GM23338 (cell line): Measurements from ENCODE around the gene DEK. TPM values are rescaled to one million over a fixed set of nuclear protein-coding genes. Genes with fewer than 3 reads are reported as not detected.
A peak's percentile ranks its signal among the peaks of the same experiment; 100 is the strongest.

Source experiments
- ATAC-seq: fragments of 200-7000 bp; cut with Tn5 transposase; 3 replicates; pipeline ENCODE4 v1.9.1; 2020
- DNase-seq: peaks from one replicate; pipeline ENCODE4 v3.0.0-alpha.2; 2015; ENCODE audit warnings: low spot score
- H2AFZ ChIP-seq: fragments of 200-600 bp; sonication (generic); 2 replicates; pipeline ENCODE4 v1.8.0; 2016; ENCODE audit warnings: antibody characterized with exemption, mild to moderate bottlenecking, moderate library complexity
- H3F3A ChIP-seq: fragments of 200-600 bp; sonication (generic); replicated peaks from 2 replicates; pipeline ENCODE4 v1.8.0; 2017; ENCODE audit warnings: antibody characterized with exemption, mixed run types, low read depth
- H3K27ac ChIP-seq: fragments of 200-600 bp; sonication (generic); 2 replicates; pipeline ENCODE4 v1.6.1; 2016; ENCODE audit warnings: low read depth
- H3K27me3 ChIP-seq: fragments of 200-600 bp; sonication (generic); 2 replicates; pipeline ENCODE4 v1.8.0; 2016; ENCODE audit warnings: mild to moderate bottlenecking, mixed run types, moderate library complexity; ENCODE audit not compliant: insufficient read depth
- H3K36me3 ChIP-seq: fragments of 200-600 bp; sonication (generic); 2 replicates; pipeline ENCODE4 v1.8.0; 2016; ENCODE audit warnings: mild to moderate bottlenecking; ENCODE audit not compliant: insufficient read depth
- H3K4me1 ChIP-seq: fragments of 200-600 bp; sonication (generic); 2 replicates; pipeline ENCODE4 v1.8.0; 2016; ENCODE audit warnings: mild to moderate bottlenecking, moderate library complexity; ENCODE audit not compliant: insufficient read depth
- H3K4me2 ChIP-seq: fragments of 200-600 bp; sonication (generic); 2 replicates; pipeline ENCODE4 v1.7.1; 2017; ENCODE audit warnings: mixed run types
- H3K4me3 ChIP-seq: fragments of 200-600 bp; sonication (generic); 2 replicates; pipeline ENCODE4 v1.6.1; 2016; ENCODE audit warnings: mixed run types
- H3K79me2 ChIP-seq: fragments of 200-600 bp; sonication (generic); replicated peaks from 2 replicates; pipeline ENCODE4 v1.8.0; 2017; ENCODE audit warnings: mild to moderate bottlenecking; ENCODE audit not compliant: insufficient read depth
- H3K9me2 ChIP-seq: fragments of 200-600 bp; sonication (generic); 2 replicates; pipeline ENCODE4 v1.8.0; 2017; ENCODE audit not compliant: insufficient read depth
- H4K20me1 ChIP-seq: fragments of 200-600 bp; sonication (generic); replicated peaks from 2 replicates; pipeline ENCODE4 v1.8.0; 2017; ENCODE audit warnings: mild to moderate bottlenecking; ENCODE audit not compliant: insufficient read depth
- H3K27ac Mint-ChIP-seq: 2 replicates; pipeline ENCODE4 v1.8.0; 2020; ENCODE audit warnings: inconsistent platforms, mild to moderate bottlenecking, moderate library complexity, mixed read lengths
- H3K27me3 Mint-ChIP-seq: 3 replicates; pipeline ENCODE4 v1.8.0; 2022; ENCODE audit warnings: low read depth, mild to moderate bottlenecking, moderate library complexity, mixed read lengths, inconsistent platforms; ENCODE audit not compliant: insufficient read depth, poor library complexity
- H3K36me3 Mint-ChIP-seq: 3 replicates; pipeline ENCODE4 v1.8.0; 2021; ENCODE audit warnings: low read depth, mild to moderate bottlenecking, inconsistent platforms, moderate library complexity, mixed read lengths
- H3K4me1 Mint-ChIP-seq: 3 replicates; pipeline ENCODE4 v1.8.0; 2020; ENCODE audit warnings: mild to moderate bottlenecking, inconsistent platforms, mixed read lengths
- H3K4me3 Mint-ChIP-seq: 3 replicates; pipeline ENCODE4 v1.8.0; 2021; ENCODE audit warnings: moderate library complexity, mild to moderate bottlenecking, inconsistent platforms, mixed read lengths
- H3K9me3 Mint-ChIP-seq: 3 replicates; pipeline ENCODE4 v1.8.0; 2020; ENCODE audit warnings: moderate library complexity, mild to moderate bottlenecking, inconsistent platforms, mixed read lengths
- CREB1 ChIP-seq: fragments of 250-450 bp; sonication (Bioruptor Pico); IDR thresholded peaks from 2 replicates; pipeline ENCODE4 v1.5.0; 2020; ENCODE audit warnings: low read depth, mild to moderate bottlenecking, moderate library complexity
- ETS1 ChIP-seq: IDR thresholded peaks from 2 replicates; pipeline ENCODE4 v1.6.1; 2016; ENCODE audit warnings: antibody characterized with exemption
- EZH2 ChIP-seq: fragments of 200-600 bp; sonication (generic); IDR thresholded peaks from one replicate; pipeline ENCODE4 v1.8.0; 2017; ENCODE audit warnings: antibody characterized with exemption, mild to moderate bottlenecking, low read depth; ENCODE audit not compliant: unreplicated experiment
- EZH2phosphoT487 ChIP-seq: fragments of 200-600 bp; sonication (generic); IDR thresholded peaks from one replicate; pipeline ENCODE4 v1.8.1; 2018; ENCODE audit warnings: antibody characterized with exemption; ENCODE audit not compliant: unreplicated experiment
- JUNB ChIP-seq: IDR thresholded peaks from one replicate; pipeline ENCODE4 v1.6.1; 2016; ENCODE audit warnings: antibody characterized with exemption; ENCODE audit not compliant: unreplicated experiment
- NANOG ChIP-seq: IDR thresholded peaks from 2 replicates; pipeline ENCODE4 v1.6.1; 2016; ENCODE audit warnings: antibody characterized with exemption, borderline replicate concordance
- POLR2AphosphoS5 ChIP-seq: IDR thresholded peaks from 2 replicates; pipeline ENCODE4 v1.6.1; 2016; ENCODE audit warnings: antibody characterized with exemption, low read depth
- STAT1 ChIP-seq: IDR thresholded peaks from one replicate; pipeline ENCODE4 v1.6.1; 2016; ENCODE audit warnings: antibody characterized with exemption; ENCODE audit not compliant: unreplicated experiment
- ZNF114 ChIP-seq: fragments of 250-450 bp; sonication (Bioruptor Pico); IDR thresholded peaks from 2 replicates; pipeline ENCODE4 v1.5.0; 2020; ENCODE audit warnings: mild to moderate bottlenecking, moderate library complexity
- ZNF331 ChIP-seq: fragments of 250-450 bp; sonication (Bioruptor Pico); IDR thresholded peaks from 2 replicates; pipeline ENCODE4 v1.5.0; 2020; ENCODE audit warnings: low read depth, mild to moderate bottlenecking, moderate library complexity
- polyA plus RNA-seq: library from polyadenylated mRNA; unstranded; fragments of >200 nt; fragmentation: Nextera tagmentation; extraction: Ambion mirVana; gene quantifications from 2 replicates; pipeline ENCODE4 v1.2.1, GENCODE V29; 2016
- total RNA-seq: library from RNA; depleted of rRNA; stranded (reverse); fragments of >200 nt; shearing (Covaris generic); gene quantifications from 2 replicates; pipeline ENCODE4 v1.2.3, GENCODE V29; 2014
- TF ChIP-seq, protein P1 (sequence below): IDR thresholded peaks from one replicate; pipeline ENCODE4 v1.6.1; 2018; ENCODE audit warnings: antibody characterized with exemption; ENCODE audit not compliant: unreplicated experiment
- TF ChIP-seq, protein P2 (sequence below): fragments of 250-450 bp; sonication (Bioruptor Pico); IDR thresholded peaks from 2 replicates; pipeline ENCODE4 v1.5.0; 2020; ENCODE audit warnings: mild to moderate bottlenecking, moderate library complexity
- TF ChIP-seq, protein P3 (sequence below), 2 experiments: fragments of 200-600 bp in 1 of 2; sonication (generic) in 1 of 2; conservative IDR thresholded peaks; 2 replicates each; pipeline versions ENCODE4 v1.5.1 to v1.6.1; 2016 to 2017; ENCODE audit warnings: antibody characterized with exemption in 2 of 2, low read depth in 2 of 2, mild to moderate bottlenecking in 2 of 2, moderate library complexity in 1 of 2

Gene DEK
- total and polyA plus RNA-seq, 2 experiments from 2014 or later: 218 to 582 TPM

- Mint-ChIP-seq H3K4me3 (peak overlapping the region; percentile 76), H3K27me3 (peaks cover 11% of the 10 kb centered on the region), H3K27ac (peak overlapping the region; percentile 66), H3K4me1 (peaks cover 33% of the 10 kb centered on the region), H3K9me3 (peaks cover 14% of the 10 kb centered on the region), H3K36me3 (peaks cover 50% of the 10 kb centered on the region)
- no peak for DNase-seq
- Histone ChIP-seq H3K4me2 (peak overlapping the region; percentile 80), H4K20me1 (peaks cover 23% of the 10 kb centered on the region), H3K27me3 (peaks cover 7% of the 10 kb centered on the region; the same call in 1 of the 2 replicates), H3K36me3 (no peaks in the 10 kb centered on the region; the same call in 1 of the 2 replicates), H2AFZ (peak overlapping the region; percentile 93), H3F3A (0 out of 2 replicates have a peak, but pooled peaks cover 6% of the 10 kb centered on the region), H3K4me3 (peak overlapping the region; percentile 97), H3K79me2 (peaks cover 41% of the 10 kb centered on the region), H3K27ac (no peak overlapping the region), H3K4me1 (peaks cover 31% of the 10 kb centered on the region), H3K9me2 (no peaks in the 10 kb centered on the region)
- TF ChIP-seq EZH2 (no peak), ETS1 (no peak), NANOG (no peak), ZNF331 (no peak), STAT1 (no peak), EZH2phosphoT487 (no peak), JUNB (no peak), POLR2AphosphoS5 (no peak), CREB1 (CRISPR knock-in tag) (no peak), ZNF114 (no peak)
- TF ChIP-seq, protein P1, sequence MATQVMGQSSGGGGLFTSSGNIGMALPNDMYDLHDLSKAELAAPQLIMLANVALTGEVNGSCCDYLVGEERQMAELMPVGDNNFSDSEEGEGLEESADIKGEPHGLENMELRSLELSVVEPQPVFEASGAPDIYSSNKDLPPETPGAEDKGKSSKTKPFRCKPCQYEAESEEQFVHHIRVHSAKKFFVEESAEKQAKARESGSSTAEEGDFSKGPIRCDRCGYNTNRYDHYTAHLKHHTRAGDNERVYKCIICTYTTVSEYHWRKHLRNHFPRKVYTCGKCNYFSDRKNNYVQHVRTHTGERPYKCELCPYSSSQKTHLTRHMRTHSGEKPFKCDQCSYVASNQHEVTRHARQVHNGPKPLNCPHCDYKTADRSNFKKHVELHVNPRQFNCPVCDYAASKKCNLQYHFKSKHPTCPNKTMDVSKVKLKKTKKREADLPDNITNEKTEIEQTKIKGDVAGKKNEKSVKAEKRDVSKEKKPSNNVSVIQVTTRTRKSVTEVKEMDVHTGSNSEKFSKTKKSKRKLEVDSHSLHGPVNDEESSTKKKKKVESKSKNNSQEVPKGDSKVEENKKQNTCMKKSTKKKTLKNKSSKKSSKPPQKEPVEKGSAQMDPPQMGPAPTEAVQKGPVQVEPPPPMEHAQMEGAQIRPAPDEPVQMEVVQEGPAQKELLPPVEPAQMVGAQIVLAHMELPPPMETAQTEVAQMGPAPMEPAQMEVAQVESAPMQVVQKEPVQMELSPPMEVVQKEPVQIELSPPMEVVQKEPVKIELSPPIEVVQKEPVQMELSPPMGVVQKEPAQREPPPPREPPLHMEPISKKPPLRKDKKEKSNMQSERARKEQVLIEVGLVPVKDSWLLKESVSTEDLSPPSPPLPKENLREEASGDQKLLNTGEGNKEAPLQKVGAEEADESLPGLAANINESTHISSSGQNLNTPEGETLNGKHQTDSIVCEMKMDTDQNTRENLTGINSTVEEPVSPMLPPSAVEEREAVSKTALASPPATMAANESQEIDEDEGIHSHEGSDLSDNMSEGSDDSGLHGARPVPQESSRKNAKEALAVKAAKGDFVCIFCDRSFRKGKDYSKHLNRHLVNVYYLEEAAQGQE: no peak
- TF ChIP-seq, protein P2, sequence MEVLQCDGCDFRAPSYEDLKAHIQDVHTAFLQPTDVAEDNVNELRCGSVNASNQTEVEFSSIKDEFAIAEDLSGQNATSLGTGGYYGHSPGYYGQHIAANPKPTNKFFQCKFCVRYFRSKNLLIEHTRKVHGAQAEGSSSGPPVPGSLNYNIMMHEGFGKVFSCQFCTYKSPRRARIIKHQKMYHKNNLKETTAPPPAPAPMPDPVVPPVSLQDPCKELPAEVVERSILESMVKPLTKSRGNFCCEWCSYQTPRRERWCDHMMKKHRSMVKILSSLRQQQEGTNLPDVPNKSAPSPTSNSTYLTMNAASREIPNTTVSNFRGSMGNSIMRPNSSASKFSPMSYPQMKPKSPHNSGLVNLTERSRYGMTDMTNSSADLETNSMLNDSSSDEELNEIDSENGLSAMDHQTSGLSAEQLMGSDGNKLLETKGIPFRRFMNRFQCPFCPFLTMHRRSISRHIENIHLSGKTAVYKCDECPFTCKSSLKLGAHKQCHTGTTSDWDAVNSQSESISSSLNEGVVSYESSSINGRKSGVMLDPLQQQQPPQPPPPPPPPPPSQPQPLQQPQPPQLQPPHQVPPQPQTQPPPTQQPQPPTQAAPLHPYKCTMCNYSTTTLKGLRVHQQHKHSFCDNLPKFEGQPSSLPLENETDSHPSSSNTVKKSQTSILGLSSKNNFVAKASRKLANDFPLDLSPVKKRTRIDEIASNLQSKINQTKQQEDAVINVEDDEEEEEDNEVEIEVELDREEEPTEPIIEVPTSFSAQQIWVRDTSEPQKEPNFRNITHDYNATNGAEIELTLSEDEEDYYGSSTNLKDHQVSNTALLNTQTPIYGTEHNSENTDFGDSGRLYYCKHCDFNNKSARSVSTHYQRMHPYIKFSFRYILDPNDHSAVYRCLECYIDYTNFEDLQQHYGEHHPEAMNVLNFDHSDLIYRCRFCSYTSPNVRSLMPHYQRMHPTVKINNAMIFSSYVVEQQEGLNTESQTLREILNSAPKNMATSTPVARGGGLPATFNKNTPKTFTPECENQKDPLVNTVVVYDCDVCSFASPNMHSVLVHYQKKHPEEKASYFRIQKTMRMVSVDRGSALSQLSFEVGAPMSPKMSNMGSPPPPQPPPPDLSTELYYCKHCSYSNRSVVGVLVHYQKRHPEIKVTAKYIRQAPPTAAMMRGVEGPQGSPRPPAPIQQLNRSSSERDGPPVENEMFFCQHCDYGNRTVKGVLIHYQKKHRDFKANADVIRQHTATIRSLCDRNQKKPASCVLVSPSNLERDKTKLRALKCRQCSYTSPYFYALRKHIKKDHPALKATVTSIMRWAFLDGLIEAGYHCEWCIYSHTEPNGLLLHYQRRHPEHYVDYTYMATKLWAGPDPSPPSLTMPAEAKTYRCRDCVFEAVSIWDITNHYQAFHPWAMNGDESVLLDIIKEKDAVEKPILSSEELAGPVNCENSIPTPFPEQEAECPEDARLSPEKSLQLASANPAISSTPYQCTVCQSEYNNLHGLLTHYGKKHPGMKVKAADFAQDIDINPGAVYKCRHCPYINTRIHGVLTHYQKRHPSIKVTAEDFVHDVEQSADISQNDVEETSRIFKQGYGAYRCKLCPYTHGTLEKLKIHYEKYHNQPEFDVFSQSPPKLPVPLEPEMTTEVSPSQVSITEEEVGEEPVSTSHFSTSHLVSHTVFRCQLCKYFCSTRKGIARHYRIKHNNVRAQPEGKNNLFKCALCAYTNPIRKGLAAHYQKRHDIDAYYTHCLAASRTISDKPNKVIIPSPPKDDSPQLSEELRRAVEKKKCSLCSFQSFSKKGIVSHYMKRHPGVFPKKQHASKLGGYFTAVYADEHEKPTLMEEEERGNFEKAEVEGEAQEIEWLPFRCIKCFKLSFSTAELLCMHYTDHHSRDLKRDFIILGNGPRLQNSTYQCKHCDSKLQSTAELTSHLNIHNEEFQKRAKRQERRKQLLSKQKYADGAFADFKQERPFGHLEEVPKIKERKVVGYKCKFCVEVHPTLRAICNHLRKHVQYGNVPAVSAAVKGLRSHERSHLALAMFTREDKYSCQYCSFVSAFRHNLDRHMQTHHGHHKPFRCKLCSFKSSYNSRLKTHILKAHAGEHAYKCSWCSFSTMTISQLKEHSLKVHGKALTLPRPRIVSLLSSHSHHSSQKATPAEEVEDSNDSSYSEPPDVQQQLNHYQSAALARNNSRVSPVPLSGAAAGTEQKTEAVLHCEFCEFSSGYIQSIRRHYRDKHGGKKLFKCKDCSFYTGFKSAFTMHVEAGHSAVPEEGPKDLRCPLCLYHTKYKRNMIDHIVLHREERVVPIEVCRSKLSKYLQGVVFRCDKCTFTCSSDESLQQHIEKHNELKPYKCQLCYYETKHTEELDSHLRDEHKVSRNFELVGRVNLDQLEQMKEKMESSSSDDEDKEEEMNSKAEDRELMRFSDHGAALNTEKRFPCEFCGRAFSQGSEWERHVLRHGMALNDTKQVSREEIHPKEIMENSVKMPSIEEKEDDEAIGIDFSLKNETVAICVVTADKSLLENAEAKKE: no peak
- TF ChIP-seq, protein P3, sequence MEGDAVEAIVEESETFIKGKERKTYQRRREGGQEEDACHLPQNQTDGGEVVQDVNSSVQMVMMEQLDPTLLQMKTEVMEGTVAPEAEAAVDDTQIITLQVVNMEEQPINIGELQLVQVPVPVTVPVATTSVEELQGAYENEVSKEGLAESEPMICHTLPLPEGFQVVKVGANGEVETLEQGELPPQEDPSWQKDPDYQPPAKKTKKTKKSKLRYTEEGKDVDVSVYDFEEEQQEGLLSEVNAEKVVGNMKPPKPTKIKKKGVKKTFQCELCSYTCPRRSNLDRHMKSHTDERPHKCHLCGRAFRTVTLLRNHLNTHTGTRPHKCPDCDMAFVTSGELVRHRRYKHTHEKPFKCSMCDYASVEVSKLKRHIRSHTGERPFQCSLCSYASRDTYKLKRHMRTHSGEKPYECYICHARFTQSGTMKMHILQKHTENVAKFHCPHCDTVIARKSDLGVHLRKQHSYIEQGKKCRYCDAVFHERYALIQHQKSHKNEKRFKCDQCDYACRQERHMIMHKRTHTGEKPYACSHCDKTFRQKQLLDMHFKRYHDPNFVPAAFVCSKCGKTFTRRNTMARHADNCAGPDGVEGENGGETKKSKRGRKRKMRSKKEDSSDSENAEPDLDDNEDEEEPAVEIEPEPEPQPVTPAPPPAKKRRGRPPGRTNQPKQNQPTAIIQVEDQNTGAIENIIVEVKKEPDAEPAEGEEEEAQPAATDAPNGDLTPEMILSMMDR (conservative IDR thresholded peaks at IDR 0.05; ENCODE audit: low read depth in 2 of 2): no peak
- no peak; the same call in 1 of the 3 replicates for ATAC-seq
These were observed 620 bp upstream of the DEK start for GRCh38 chr6:18264923-18265377.
